B cell (primary cell): ENCODE results near the gene CELF4.

Source experiments
- CTCF ChIP-seq: fragments of 200-600 bp; IDR thresholded peaks from one replicate; pipeline ENCODE4 v1.8.0; 2022; ENCODE audit warnings: antibody characterized with exemption, mild to moderate bottlenecking
- EZH2 ChIP-seq: IDR thresholded peaks from 2 replicates; pipeline ENCODE4 v1.6.1; 2012; ENCODE audit warnings: borderline replicate concordance, low read depth, mild to moderate bottlenecking, moderate library complexity, low read length; ENCODE audit not compliant: insufficient read depth, poor library complexity, severe bottlenecking

- no peak for TF ChIP-seq CTCF
- no peak for TF ChIP-seq EZH2
These were observed 318.0 kb downstream of the CELF4 start for GRCh38 chr18:37247497-37248161.
